Measurements from ENCODE around the gene PRDM10.

- TF ChIP-seq USF2 (IDR thresholded peaks at IDR 0.05; ENCODE audit: borderline replicate concordance, low read depth, low read length) (no peak), ZBTB33 (IDR thresholded peaks at IDR 0.05) (no peak), ATF3 (IDR thresholded peaks at IDR 0.05; ENCODE audit: borderline replicate concordance, extremely low read depth, low read depth, low read length) (no peak)
Observed at GRCh38 chr11:129973068-129973467, 29.6 kb downstream of the PRDM10 start.

Measured in GM12878 (cell line).